Body of pancreas (tissue), 4 donors: ENCODE results near the gene FAM174B.

Experiments
- POLR2A ChIP-seq, 3 donors: fragments of 450-650 bp; IDR thresholded peaks; one replicate each; pipeline ENCODE4 v1.6.1; 2016; ENCODE audit warnings: antibody characterized with exemption in 3 of 3, mild to moderate bottlenecking in 2 of 3
- TF ChIP-seq, protein P1 (sequence below), 7 experiments: fragments of 450-650 bp in 4 of 7; fragments of 200-600 bp in 3 of 7; sonication (generic) in 3 of 7; IDR thresholded peaks; one replicate each; pipeline ENCODE4 v1.5.1; 2016 to 2019; ENCODE audit warnings: antibody characterized with exemption in 7 of 7

DNA sequence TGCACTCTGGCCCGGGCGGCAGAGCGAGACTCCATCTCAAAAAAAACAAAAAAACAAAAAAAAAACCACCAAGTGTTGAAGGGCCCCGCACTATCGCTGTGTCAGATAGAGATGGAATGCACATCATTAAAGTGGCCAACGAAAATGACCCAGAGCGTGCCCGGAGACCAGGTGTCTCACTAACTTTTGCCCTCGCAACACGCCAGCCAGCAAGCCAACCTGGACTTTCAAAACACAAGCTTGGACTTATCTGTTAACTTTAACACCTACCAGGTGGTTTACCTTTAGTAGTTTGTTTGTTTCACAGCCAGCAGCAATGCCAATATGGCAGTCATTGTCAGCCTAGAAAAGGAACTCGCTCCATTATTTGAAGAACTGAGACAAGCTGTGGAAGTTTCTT is 28.6 kb downstream of the FAM174B start:
- TF ChIP-seq, protein P1, sequence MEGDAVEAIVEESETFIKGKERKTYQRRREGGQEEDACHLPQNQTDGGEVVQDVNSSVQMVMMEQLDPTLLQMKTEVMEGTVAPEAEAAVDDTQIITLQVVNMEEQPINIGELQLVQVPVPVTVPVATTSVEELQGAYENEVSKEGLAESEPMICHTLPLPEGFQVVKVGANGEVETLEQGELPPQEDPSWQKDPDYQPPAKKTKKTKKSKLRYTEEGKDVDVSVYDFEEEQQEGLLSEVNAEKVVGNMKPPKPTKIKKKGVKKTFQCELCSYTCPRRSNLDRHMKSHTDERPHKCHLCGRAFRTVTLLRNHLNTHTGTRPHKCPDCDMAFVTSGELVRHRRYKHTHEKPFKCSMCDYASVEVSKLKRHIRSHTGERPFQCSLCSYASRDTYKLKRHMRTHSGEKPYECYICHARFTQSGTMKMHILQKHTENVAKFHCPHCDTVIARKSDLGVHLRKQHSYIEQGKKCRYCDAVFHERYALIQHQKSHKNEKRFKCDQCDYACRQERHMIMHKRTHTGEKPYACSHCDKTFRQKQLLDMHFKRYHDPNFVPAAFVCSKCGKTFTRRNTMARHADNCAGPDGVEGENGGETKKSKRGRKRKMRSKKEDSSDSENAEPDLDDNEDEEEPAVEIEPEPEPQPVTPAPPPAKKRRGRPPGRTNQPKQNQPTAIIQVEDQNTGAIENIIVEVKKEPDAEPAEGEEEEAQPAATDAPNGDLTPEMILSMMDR (IDR thresholded peaks at IDR 0.05), result no peak
- TF ChIP-seq POLR2A (IDR thresholded peaks at IDR 0.05), result no peak
